ENCODE measurements around the gene KIR3DL2.
"Not testable (repeated sequence)": the region's sequence is repeated elsewhere in the genome, so short reads cannot be mapped to it uniquely, and the experiment has no call there.

The KIR3DL2 gene

GRCh38 chr19:54850061-54850640 is at the start of gene KIR3DL2:
KIR3DL2 (plus strand) TSS chr19:54850443; CDS start chr19:54850476, 33 bp downstream.
- DNase-seq, result not testable (repeated sequence)

GRCh38 chr19:54803410-54803809 is 46.8 kb upstream of the KIR3DL2 start, which contains the start of gene KIR2DL4:
KIR2DL4 (plus strand) TSS chr19:54803610; CDS start chr19:54803652, 42 bp downstream.
- DNase-seq, result no peak

GRCh38 chr19:54804101-54804500 is 46.1 kb upstream of the KIR3DL2 start:
- DNase-seq, result no peak

GRCh38 chr19:54804571-54804970 is 45.7 kb upstream of the KIR3DL2 start:
- no peak for DNase-seq

GRCh38 chr19:54805665-54806515 is 44.4 kb upstream of the KIR3DL2 start:
- no peak for DNase-seq

- DNase-seq, result no peak
Measured at GRCh38 chr19:54806516-54806838, 43.8 kb upstream of the KIR3DL2 start.

GRCh38 chr19:54814571-54814970 is 35.7 kb upstream of the KIR3DL2 start:
- DNase-seq, result not testable (repeated sequence)

- not testable (repeated sequence) for DNase-seq
Measured at GRCh38 chr19:54816251-54816650, 34.0 kb upstream of the KIR3DL2 start, which contains the start of gene KIR3DL1. KIR3DL1 (plus strand) TSS chr19:54816468.

GRCh38 chr19:54817670-54818536 is 32.3 kb upstream of the KIR3DL2 start:
- DNase-seq, result no peak

GRCh38 chr19:54824416-54824815 is 25.8 kb upstream of the KIR3DL2 start:
- not testable (repeated sequence) for DNase-seq

GRCh38 chr19:54825326-54825725 is 24.9 kb upstream of the KIR3DL2 start:
- not testable (repeated sequence) for DNase-seq

GRCh38 chr19:54828064-54828463 is 22.2 kb upstream of the KIR3DL2 start:
- DNase-seq, result not testable (repeated sequence)

GRCh38 chr19:54832496-54832895 is 17.7 kb upstream of the KIR3DL2 start, which contains the start of gene KIR2DS4:
KIR2DS4 (plus strand) TSS chr19:54832676.
- not testable (repeated sequence) for DNase-seq

- not testable (repeated sequence) for DNase-seq
Measured at GRCh38 chr19:54835126-54835525, 15.1 kb upstream of the KIR3DL2 start.

GRCh38 chr19:54837522-54837921 is 12.7 kb upstream of the KIR3DL2 start:
- DNase-seq, result not testable (repeated sequence)

GRCh38 chr19:54843171-54843570 is 7.1 kb upstream of the KIR3DL2 start:
- DNase-seq, result not testable (repeated sequence)

- no peak for DNase-seq
Measured at GRCh38 chr19:54850930-54851329, 687 bp downstream of the KIR3DL2 start.

GRCh38 chr19:54851353-54851752 is 1.1 kb downstream of the KIR3DL2 start:
- no peak for DNase-seq

- DNase-seq, result not testable (repeated sequence)
Measured at GRCh38 chr19:54855241-54855640, 5.0 kb downstream of the KIR3DL2 start.

- DNase-seq, result not testable (repeated sequence)
Measured at GRCh38 chr19:54858476-54858875, 8.2 kb downstream of the KIR3DL2 start.

- not testable (repeated sequence) for DNase-seq
Measured at GRCh38 chr19:54859421-54859820, 9.2 kb downstream of the KIR3DL2 start.

GRCh38 chr19:54863459-54863858 is 13.2 kb downstream of the KIR3DL2 start:
- DNase-seq, result not testable (repeated sequence)

GRCh38 chr19:54871696-54872095 is 21.5 kb downstream of the KIR3DL2 start:
- DNase-seq, result no peak
